Upper lobe of left lung (tissue), 4 donors: ENCODE measurements around the gene TMEM9B.

Experiments
- CTCF ChIP-seq, 6 experiments: fragments of 450-650 bp in 4 of 6; fragments of 200-600 bp in 2 of 6; sonication (generic) in 2 of 6; IDR thresholded peaks; one replicate each; pipeline ENCODE4 v1.5.1; 2016 to 2019; ENCODE audit warnings: antibody characterized with exemption in 6 of 6
- POLR2A ChIP-seq, 4 donors: fragments of 450-650 bp; IDR thresholded peaks; one replicate each; pipeline ENCODE4 v1.5.1; 2016 to 2017; ENCODE audit warnings: antibody characterized with exemption in 4 of 4, mild to moderate bottlenecking in 2 of 4
- POLR2AphosphoS5 ChIP-seq, 2 donors: sonication (generic); formaldehyde crosslinking; IDR thresholded peaks; one replicate each; pipeline ENCODE4 v1.5.1; 2017; ENCODE audit warnings: antibody characterized with exemption in 2 of 2

- TF ChIP-seq POLR2AphosphoS5 (IDR thresholded peaks at IDR 0.05) (no peak), CTCF (IDR thresholded peaks at IDR 0.05) (no peak), POLR2A (IDR thresholded peaks at IDR 0.05) (no peak)
Observed at GRCh38 chr11:9008011-9008550, 43.8 kb upstream of the TMEM9B start.
